OCI-LY3 (cell line): Measurements from ENCODE around the gene PCED1A.
A peak's percentile ranks its signal among the peaks of the same experiment; 100 is the strongest.

Experiments used
- CTCF ChIP-seq: fragments of 200-600, 300-600 bp; sonication (generic); IDR thresholded peaks from 2 replicates; pipeline ENCODE4 v1.5.1; 2014; ENCODE audit warnings: antibody characterized with exemption, low read length, low read depth
- EZH2phosphoT487 ChIP-seq: fragments of 200-600 bp; shearing (Covaris generic); IDR thresholded peaks from 2 replicates; pipeline ENCODE4 v1.6.1; 2018; ENCODE audit warnings: antibody characterized with exemption, mixed run types, low read depth

GRCh38 chr20:2865630-2866029 is 25.2 kb upstream of the PCED1A start:
- TF ChIP-seq CTCF (peak; percentile 27), EZH2phosphoT487 (no peak)
